OCI-LY7 (cell line): ENCODE data around the gene MNT. TPM values are rescaled to one million over a fixed set of nuclear protein-coding genes. Genes with fewer than 3 reads are reported as not detected.
A peak's percentile ranks its signal among the peaks of the same experiment; 100 is the strongest.
"Not testable (repeated sequence)": the region's sequence is repeated elsewhere in the genome, so short reads cannot be mapped to it uniquely, and the experiment has no call there.

Experiments
- BruUV-seq: library from RNA; stranded (reverse); fragments of 400-500 nt; replicated peaks from 2 replicates; lab custom pipeline; 2021; lab: Mats Ljungman, UMichigan
- CTCF ChIA-PET: fragments of 300-600 bp; sonication (Branson Sonifier 250); formaldehyde crosslinking; loops from one replicate; lab custom pipeline; 2022; ENCODE audit warnings: antibody characterized with exemption; ENCODE audit not compliant: unreplicated experiment; lab: Charles Lee
- POLR2A ChIA-PET: fragments of 300-600 bp; sonication (Branson Sonifier 250); formaldehyde crosslinking; loops from one replicate; lab custom pipeline; 2022; ENCODE audit warnings: antibody characterized with exemption; lab: Charles Lee
- DNase-seq: peaks from one replicate; pipeline ENCODE4 v3.0.0-alpha.2; 2015; ENCODE audit warnings: low spot score
- H2AFZ ChIP-seq: fragments of 200-600 bp; sonication (generic), shearing (Covaris generic); 2 replicates; pipeline ENCODE4 v1.6.1; 2014; ENCODE audit warnings: mild to moderate bottlenecking, antibody characterized with exemption, low read length, moderate library complexity
- H3K27ac ChIP-seq: fragments of 200-600 bp; sonication (generic); 2 replicates; pipeline ENCODE4 v1.5.1; 2014; ENCODE audit warnings: mixed run types, low read depth, mild to moderate bottlenecking, moderate library complexity, low read length, inconsistent platforms; ENCODE audit not compliant: poor library complexity, severe bottlenecking
- H3K36me3 ChIP-seq: fragments of 200-600 bp; sonication (generic); 2 replicates; pipeline ENCODE4 v1.6.1; 2014; ENCODE audit warnings: mild to moderate bottlenecking, antibody characterized with exemption, low read length, moderate library complexity, mixed read lengths; ENCODE audit not compliant: insufficient read depth
- H3K4me1 ChIP-seq: fragments of 200-600 bp; sonication (generic); 2 replicates; pipeline ENCODE4 v1.5.1; 2014; ENCODE audit warnings: mild to moderate bottlenecking, low read length; ENCODE audit not compliant: insufficient read depth, poor library complexity, severe bottlenecking
- H3K4me2 ChIP-seq: fragments of 200-600 bp; sonication (generic); 2 replicates; pipeline ENCODE4 v1.6.1; 2014; ENCODE audit warnings: mild to moderate bottlenecking, low read length
- H3K4me3 ChIP-seq: fragments of 200-600 bp; sonication (generic); 2 replicates; pipeline ENCODE4 v1.5.1; 2014; ENCODE audit warnings: mild to moderate bottlenecking, low read depth, low read length; ENCODE audit not compliant: poor library complexity, severe bottlenecking
- H3K79me2 ChIP-seq: fragments of 200-600 bp; sonication (generic); 2 replicates; pipeline ENCODE4 v1.6.1; 2016; ENCODE audit warnings: low read depth, mild to moderate bottlenecking, low read length, moderate library complexity, mixed read lengths; ENCODE audit not compliant: insufficient read depth
- H3K9me2 ChIP-seq: fragments of 200-600 bp; sonication (generic); 2 replicates; pipeline ENCODE4 v1.6.1; 2016; ENCODE audit warnings: mild to moderate bottlenecking, low read length, mixed read lengths; ENCODE audit not compliant: insufficient read depth
- H3K9me3 ChIP-seq: fragments of 200-600 bp; sonication (generic); 2 replicates; pipeline ENCODE4 v1.6.1; 2014; ENCODE audit warnings: mild to moderate bottlenecking, mixed run types, low read length, mixed read lengths
- H4K20me1 ChIP-seq: fragments of 200-600 bp; sonication (generic); 2 replicates; pipeline ENCODE4 v1.6.1; 2014; ENCODE audit warnings: mild to moderate bottlenecking, antibody characterized with exemption, low read length, moderate library complexity, mixed read lengths; ENCODE audit not compliant: insufficient read depth
- CTCF ChIP-seq: fragments of 200-600 bp; sonication (generic); conservative IDR thresholded peaks from 2 replicates; pipeline ENCODE4 v1.5.1; 2014; ENCODE audit warnings: mild to moderate bottlenecking, antibody characterized with exemption, low read length, moderate library complexity, mixed read lengths
- EZH2phosphoT487 ChIP-seq: fragments of 200-600 bp; sonication (generic); IDR thresholded peaks from 2 replicates; pipeline ENCODE4 v1.6.1; 2018; ENCODE audit warnings: low read depth, borderline replicate concordance, mild to moderate bottlenecking, mixed run types, antibody characterized with exemption, low read length, moderate library complexity, mixed read lengths
- intact Hi-C: fragments of 100-400 bp; cut with micrococcal nuclease; formaldehyde crosslinking; loops from one replicate; pipeline ENCODE4 v1.10.0; 2022; ENCODE audit not compliant: unreplicated experiment
- total RNA-seq, 2 experiments: library from RNA; depleted of rRNA in 1 of 2; stranded (reverse); fragments of >200 nt in 1 of 2; shearing (Covaris generic) in 1 of 2; gene quantifications; 2 replicates each; pipeline ENCODE4 v1.2.3, GENCODE V29; 2014 to 2022

The MNT gene
- total RNA-seq, 2 experiments from 2014 or later: 22.2 to 60.0 TPM

DNA sequence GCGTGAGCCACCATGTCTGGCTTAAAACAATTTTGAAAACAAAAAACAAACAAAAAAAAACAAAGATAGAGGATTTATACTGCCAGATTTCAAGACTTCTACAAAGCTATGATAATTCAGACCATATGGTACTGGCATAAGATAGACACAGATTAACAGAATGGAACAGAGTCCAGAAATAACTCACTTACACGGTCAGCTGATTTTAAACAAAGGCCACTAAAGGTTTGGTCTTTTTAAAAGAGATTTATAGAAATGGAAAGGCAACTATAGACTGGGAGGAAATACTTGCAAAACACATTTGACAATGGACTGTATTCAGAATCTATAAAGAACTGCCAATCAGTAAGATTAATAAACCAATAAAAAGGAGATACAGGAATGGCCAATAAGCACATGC, 48.6 kb upstream of the MNT start:
- H3K4me2 ChIP-seq: peak overlapping the region; percentile 18; the same call in 1 of the 2 replicates
- H3K27ac ChIP-seq: peak overlapping the region; percentile 10
- peak overlapping the region; percentile 5 for H3K4me3 ChIP-seq
- peaks cover 12% of the 10 kb centered on the region for H3K4me1 ChIP-seq
- CTCF ChIA-PET: no interaction called here
- H3K36me3 ChIP-seq: peaks cover 51% of the 10 kb centered on the region
- DNase-seq: peak; percentile 12
- no peaks in the 10 kb centered on the region for H4K20me1 ChIP-seq
- H3K9me2 ChIP-seq: no peaks in the 10 kb centered on the region
- H3K9me3 ChIP-seq: peaks cover 6% of the 10 kb centered on the region; the same call in 1 of the 2 replicates
- intact Hi-C loops: no loop called here
- no TSS peak for BruUV-seq
- H3K79me2 ChIP-seq: no peaks in the 10 kb centered on the region
- TF ChIP-seq EZH2phosphoT487: no peak
- no peak for TF ChIP-seq CTCF
- POLR2A ChIA-PET: interaction anchor here (0.6 to 1.0 kb wide), 3 partner anchors 15 to 728 kb away, joined by 3 to 5 read pairs (median 3); no protein-coding TSS in a partner anchor
- no peak overlapping the region for H2AFZ ChIP-seq

DNA sequence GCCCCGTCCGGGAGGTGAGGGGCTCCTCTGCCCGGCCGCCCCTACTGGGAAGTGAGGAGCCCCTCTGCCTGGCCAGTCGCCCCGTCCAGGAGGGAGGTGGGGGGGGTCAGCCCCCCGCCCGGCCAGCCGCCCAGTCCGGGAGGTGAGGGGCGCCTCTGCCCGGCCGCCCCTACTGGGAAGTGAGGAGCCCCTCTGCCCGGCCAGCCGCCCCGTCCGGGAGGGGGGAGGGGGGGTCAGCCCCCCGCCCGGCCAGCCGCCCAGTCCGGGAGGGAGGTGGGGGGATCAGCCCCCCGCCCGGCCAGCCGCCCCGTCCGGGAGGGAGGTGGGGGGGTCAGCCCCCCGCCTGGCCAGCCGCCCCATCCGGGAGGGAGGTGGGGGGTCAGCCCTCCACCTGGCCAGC, 46.6 kb upstream of the MNT start:
- BruUV-seq, H3K4me3 ChIP-seq: not testable (repeated sequence)

DNA sequence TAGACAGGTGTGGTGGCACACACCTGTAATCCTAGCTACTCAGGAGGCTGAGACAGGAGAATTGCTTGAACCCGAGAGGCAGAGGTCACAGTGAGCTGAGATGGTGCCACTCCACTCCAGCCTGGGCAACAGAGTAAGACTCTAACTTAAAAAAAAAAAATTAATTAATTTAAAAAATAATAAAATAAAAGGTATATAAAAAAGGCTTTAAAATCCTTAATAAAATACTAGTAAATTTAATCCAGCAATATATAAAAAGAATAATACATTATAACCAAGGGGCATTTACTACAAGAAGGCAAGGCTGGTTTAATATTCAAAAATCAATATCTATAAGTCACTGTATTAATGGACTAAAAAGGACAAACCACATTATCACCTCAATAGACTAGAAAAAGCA, 44.8 kb upstream of the MNT start:
- peaks cover 54% of the 10 kb centered on the region for H3K36me3 ChIP-seq
- no TSS peak for BruUV-seq

More for the DNA sequence above, 46.6 kb upstream of the MNT start:
- H4K20me1 ChIP-seq, intact Hi-C loops, POLR2A ChIA-PET, H3K4me2 ChIP-seq, H3K9me2 ChIP-seq, H3K27ac ChIP-seq, H2AFZ ChIP-seq, H3K9me3 ChIP-seq, CTCF ChIA-PET, H3K79me2 ChIP-seq, DNase-seq: not testable (repeated sequence)
- Histone ChIP-seq H3K4me1 (peaks cover 12% of the 10 kb centered on the region), H3K36me3 (peaks cover 49% of the 10 kb centered on the region)

More for the DNA sequence above, 44.8 kb upstream of the MNT start:
- H3K27ac ChIP-seq: no peak overlapping the region
- H3K4me1 ChIP-seq: peaks cover 12% of the 10 kb centered on the region
- DNase-seq: no peak
- no peak overlapping the region for H3K4me2 ChIP-seq
- no peak overlapping the region for H2AFZ ChIP-seq
- intact Hi-C loops: no loop called here
- peaks cover 10% of the 10 kb centered on the region; the same call in 1 of the 2 replicates for H3K9me3 ChIP-seq
- no peaks in the 10 kb centered on the region for H4K20me1 ChIP-seq
- no peaks in the 10 kb centered on the region for H3K9me2 ChIP-seq
- ChIA-PET POLR2A (no interaction called here), CTCF (no interaction called here)
- no peaks in the 10 kb centered on the region for H3K79me2 ChIP-seq
- no peak for TF ChIP-seq EZH2phosphoT487
- no peak overlapping the region for H3K4me3 ChIP-seq
